CD4-positive, alpha-beta T cell treated with Interleukin-6 for 4 hours (primary cell): ENCODE measurements around the gene MAEL.

ENCODE experiments used
- DNase-seq: peaks from one replicate; pipeline ENCODE4 v3.0.0-alpha.2; 2020; ENCODE audit warnings: mixed read lengths

The MAEL gene

GRCh38 chr1:166988974-166989515 is at the start of gene MAEL:
TSS of gene MAEL (plus strand) at chr1:166989280. CDS start at chr1:166989353, 73 bp downstream.
- DNase-seq: no peak

GRCh38 chr1:166939741-166940375 is 49.2 kb upstream of the MAEL start:
- no peak for DNase-seq

- no peak for DNase-seq
Measured at GRCh38 chr1:166944186-166944967, 44.7 kb upstream of the MAEL start.

DNA sequence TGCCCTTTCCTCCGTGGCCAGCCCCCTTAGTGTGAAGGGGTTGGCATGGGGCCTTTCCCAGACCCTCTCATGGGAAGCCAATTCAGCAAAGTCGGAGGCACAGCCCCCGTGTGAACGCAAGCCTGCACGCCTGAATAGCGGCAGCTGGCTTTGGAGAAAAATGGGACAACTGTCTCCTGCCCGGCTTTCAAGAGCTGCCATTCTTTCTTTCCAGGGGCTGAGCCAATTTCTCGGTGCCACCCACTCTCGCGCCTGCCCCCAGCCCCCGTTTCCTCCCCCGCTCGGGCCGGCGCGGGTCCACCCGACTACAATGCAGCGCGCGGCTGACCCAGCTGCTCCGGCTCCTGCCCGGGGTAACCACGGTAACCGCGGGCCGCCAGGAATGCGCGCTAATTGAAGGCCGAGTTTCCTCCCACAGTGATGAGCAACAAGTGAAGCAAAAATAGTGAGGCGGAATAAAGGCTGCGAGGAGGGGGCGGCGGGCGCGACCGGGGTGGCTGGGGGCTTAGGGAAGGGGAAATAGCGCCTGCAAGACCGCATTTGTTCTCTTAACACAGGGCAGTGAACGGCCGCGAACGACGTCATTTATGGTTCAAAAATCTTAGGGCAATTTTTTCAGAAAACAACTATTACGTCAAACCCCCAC is 41.6 kb upstream of the MAEL start:
- no peak for DNase-seq

DNA sequence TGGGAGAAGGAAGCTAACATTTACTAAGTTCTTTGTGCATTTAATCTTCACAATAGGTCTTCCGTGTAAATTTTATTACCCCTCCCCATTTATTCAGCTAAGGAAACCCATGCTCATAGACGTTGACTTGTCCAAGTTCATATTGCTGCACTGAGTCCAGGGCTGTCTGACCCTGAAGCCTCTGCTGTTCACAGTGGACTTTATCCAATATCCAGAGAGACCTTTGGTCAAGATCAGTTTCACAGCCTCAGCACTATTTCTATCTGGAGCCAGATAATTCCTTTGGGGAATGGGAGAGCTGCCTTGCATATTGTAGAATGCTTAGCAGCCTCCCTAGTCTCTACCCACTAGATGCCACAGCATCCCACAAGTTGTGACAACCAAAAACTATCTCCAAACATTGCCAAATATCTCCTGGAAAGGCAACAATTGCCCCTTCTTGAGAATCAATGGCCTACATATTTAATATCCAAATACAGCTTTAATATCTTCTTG is 40.2 kb upstream of the MAEL start:
- no peak for DNase-seq

DNA sequence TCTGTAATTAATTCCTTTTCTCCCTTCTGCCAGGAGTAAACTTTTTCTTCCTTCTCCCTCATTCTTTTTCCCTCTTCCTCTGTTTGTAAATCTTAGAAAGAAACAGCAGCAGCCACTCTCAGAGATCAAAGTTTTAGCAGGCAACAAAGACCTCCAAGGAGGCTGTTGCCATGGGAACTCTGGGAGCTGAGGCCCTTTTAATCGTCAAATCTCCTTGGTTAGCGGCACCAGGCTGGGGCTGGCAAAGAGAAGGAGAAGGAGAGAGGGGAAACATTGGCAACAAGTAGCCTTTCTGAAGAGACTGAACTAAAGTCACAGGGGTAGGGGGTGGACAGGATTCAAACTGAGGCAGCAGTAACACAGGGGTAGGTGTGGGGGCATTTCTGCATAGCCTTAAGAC is 38.9 kb upstream of the MAEL start:
- DNase-seq: no peak

- DNase-seq: no peak
Measured at GRCh38 chr1:166951050-166951449, 38.0 kb upstream of the MAEL start.

DNA sequence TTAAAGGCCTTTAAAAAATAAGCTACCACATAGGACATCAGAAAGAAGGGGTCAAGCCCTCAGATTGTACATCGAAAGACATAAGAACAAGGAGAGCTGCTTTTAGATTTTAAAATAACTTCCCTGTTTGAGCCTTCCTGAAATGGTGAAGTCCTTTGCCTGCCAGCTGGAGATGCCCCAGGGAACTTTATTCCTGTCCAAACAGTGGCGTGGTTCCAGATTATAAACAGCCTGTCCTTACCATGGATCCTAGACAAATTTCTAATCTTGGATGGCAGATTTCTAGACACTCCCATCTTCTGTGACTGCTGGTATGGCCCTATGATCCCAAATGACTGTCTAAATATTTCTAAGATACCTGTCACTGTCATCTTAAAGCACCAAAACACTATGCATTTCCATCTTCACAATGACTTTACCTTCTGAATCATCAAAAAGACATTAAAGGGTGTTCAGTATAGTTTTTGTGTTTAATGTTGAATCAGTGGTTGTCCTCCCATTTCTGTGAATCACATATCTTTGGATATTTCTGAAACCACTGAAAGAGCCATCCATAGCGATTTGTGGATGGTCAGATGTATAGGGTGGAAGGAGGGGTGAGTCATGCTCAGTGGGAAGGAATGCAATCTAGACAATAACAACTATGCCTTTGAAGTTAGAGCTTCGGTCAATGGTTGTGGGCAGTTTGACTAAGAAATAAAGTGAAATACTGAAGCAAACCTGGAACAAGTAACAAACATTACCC is 36.9 kb upstream of the MAEL start:
- no peak for DNase-seq

- DNase-seq: no peak
Measured at GRCh38 chr1:166953491-166953890, 35.6 kb upstream of the MAEL start.

DNA sequence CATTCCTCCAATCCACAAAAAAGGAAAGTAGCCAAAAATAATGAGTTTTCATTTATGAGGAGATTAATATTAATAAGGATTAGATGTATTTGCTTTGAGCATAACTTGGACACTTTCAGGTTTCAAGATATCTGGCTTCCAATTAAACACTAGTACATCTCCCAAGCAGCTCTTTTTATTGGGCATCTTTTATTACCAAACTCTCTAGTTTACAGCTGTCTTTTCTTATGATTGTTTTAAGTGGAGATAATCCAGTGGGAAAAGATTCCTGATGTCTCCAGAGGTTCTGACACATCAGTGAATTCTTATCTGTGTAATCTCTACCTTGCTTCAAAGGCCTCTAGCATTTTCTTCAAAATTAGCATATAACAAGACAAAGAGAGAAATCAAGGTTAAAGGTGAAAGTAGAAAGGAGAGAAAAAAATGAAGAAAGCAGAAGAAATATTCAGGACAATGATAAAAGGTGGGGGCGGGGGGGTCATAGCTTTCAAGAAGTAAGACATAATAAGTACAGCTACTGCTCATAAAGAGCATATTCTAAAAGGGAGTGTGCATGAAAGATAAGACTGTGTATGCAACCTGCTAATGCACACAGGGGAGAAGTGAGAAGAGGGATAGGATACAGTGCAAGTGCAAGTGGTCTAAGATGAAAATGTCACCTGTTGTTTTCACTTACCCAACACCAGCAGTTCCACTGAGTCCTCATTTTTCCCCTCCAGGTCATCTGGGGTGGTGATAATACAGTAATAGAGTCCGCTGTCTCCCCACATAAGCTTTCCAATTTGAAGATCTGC is 32.8 kb upstream of the MAEL start:
- no peak for DNase-seq

DNA sequence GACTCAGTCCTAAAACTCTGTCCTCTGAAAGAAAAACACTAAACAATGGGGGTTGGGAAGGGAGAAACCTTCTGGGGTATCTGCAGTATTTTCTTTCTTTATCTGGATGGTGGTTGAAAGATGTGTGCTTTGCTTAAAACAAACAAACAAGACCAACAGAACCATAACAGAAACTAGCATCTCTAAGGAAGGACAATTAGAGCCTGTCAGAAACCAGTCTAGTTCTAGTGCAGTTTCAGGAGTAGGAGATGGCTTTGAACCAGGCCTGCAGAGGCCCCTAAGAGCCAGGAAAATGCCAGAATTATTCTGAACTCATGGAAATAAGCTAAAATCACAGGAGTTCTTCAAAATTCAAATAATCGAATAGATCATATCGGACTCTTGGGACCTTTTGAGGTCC is 32.2 kb upstream of the MAEL start:
- DNase-seq: no peak

GRCh38 chr1:166960858-166961474 is 28.1 kb upstream of the MAEL start:
- no peak for DNase-seq

GRCh38 chr1:166969074-166969677 is 19.9 kb upstream of the MAEL start:
- DNase-seq: peak; percentile 24

GRCh38 chr1:166971252-166971651 is 17.8 kb upstream of the MAEL start:
- no peak for DNase-seq

DNA sequence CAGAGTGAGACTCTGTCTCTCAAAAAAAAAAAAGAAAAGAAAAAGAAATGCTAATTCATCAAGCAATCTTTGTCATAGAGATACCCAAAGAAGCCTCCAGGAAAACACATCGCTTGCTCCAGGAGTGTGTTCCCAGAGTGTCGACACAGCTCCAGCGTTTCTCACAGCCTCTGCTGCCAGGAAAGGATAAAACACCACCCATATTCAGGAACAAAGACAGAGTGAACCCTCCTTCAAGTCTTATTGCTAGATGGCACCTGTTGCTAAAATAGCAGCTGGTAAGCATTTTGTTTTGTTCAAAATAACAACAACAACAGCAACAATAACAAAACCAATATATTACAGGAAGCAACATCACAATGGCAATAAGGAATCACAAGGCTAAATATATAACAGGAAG is 16.9 kb upstream of the MAEL start:
- DNase-seq: no peak

GRCh38 chr1:166972826-166973225 is 16.3 kb upstream of the MAEL start:
- DNase-seq: no peak

DNA sequence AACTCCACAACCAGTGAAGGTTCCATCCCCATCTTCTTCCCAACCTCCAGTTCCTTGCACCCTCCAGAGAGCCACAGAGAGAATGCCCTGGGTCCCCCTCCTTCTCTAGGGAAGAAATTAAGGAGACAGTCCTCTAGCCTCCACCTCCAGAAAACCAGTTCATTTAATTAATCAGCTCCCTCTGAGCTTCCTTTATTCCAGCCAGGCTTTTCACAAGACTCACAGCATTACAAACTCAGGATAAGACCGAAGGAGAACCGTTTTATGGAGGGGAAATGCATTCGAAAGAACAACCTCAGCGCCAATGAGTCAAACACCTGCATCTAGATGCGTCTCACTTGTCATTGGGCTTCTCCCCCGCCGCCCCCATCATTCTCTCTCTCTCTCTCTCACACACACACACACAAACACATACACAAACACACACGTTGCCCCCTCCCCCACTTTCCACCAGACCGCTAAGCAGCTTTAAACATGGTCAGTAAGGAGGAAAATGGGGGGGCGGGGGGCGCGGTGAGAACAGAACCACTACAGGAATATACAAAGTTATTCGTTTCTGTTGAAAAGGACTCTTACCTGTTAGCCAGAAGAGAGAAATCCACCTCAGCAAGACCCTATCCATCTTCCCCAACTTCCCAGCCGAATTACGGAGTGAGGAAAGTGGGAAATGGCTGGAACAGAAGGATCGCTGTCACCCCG is 14.3 kb upstream of the MAEL start:
- peak; percentile 34 for DNase-seq

DNA sequence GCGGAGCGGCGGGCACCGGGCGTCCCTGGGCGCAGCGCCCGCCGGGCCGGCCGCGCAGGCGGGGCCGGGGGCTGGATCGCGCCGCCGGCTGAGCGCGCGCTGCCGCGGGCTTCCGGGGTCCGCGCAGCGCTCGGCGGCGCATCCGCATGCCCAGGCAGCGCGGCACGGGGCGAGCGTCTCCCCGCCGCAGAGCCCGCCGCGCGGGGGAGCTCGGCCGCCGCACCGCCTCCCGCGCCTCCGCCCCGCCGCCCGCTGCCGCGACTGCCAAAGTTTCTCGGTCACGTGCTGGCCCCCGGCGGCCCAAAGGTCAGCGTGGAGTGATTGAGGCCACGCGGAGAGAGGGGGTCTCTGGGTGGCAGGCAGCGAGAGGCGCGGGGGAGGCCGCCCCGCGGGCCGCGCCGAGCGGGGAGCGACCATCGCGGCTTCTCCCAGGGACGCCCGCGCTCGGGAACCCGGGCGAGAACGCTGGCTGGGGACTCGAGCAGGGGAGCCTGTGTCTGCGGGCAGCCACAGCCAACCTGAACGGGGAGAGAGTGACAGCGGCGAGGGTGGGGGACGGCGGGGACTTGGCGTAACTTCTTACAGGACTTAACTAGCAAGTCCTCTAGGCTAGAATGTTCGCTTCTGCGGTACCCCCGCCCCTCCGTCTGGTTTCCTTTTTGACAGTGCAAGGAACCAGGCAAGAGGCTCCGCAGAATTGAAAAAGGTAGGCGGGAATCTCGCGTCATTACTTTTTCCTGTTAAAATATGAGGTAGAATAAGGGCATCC is 13.5 kb upstream of the MAEL start, which contains the start of gene ILDR2:
TSS of gene ILDR2 (minus strand) at position 180 of the 769 bp plus-strand sequence. CDS start 272 bp downstream, outside the sequence.
- peak; percentile 62 for DNase-seq

- DNase-seq: no peak
Measured at GRCh38 chr1:166977951-166978350, 11.1 kb upstream of the MAEL start.
